ENCODE results near the gene ANAPC1.
A peak's percentile ranks its signal among the peaks of the same experiment; 100 is the strongest.
"Not testable (repeated sequence)": the region's sequence is repeated elsewhere in the genome, so short reads cannot be mapped to it uniquely, and the experiment has no call there.

Gene ANAPC1

GRCh38 chr2:111727611-111728110 lies 156.3 kb downstream of the ANAPC1 start:
- peak; percentile 65 for DNase-seq

GRCh38 chr2:111725742-111726141 lies 158.3 kb downstream of the ANAPC1 start:
- DNase-seq = peak; percentile 49

GRCh38 chr2:111719610-111720009 lies 164.4 kb downstream of the ANAPC1 start:
- not testable (repeated sequence) for DNase-seq
